ENCODE measurements around the gene ZC3H12A. TPM values are rescaled to one million over a fixed set of nuclear protein-coding genes. Genes with fewer than 3 reads are reported as not detected.
A peak's percentile ranks its signal among the peaks of the same experiment; 100 is the strongest.

The ZC3H12A gene
- total RNA-seq, result 10 to 100 TPM in 1 of 2 donors, 1 to 10 TPM in 1; 6.4 to 13.7 TPM
- long read RNA-seq, partial matches to known transcripts, result 1 of 9 reads
- long read RNA-seq, other reads (novel, unspliced or antisense), result 4 of 9 reads

- ATAC-seq (peak; percentile 81 to 92), DNase-seq (peak; percentile 93)
- intact Hi-C loops (cut with DNase I), result no loop called here
Measured at GRCh38 chr1:37474046-37474696, at the start of gene ZC3H12A. Gene ZC3H12A, plus strand, starts transcription at chr1:37474580. Its CDS starts 917 bp downstream, at chr1:37475497.

- ATAC-seq (no peak), DNase-seq (no peak)
- intact Hi-C loops (cut with DNase I), result no loop called here
Measured at GRCh38 chr1:37425221-37425620, 49.2 kb upstream of the ZC3H12A start.

- ATAC-seq, result no peak
- DNase-seq, result no peak
- intact Hi-C loops (cut with DNase I), result no loop called here
Measured at GRCh38 chr1:37429029-37429428, 45.4 kb upstream of the ZC3H12A start.

- ATAC-seq (no peak), DNase-seq (no peak)
- intact Hi-C loops (cut with DNase I), result loop anchor here (5.0 to 10.0 kb wide), 3 partner anchors 726 to 876 kb away; no protein-coding TSS in a partner anchor
Measured at GRCh38 chr1:37430103-37430985, 44.0 kb upstream of the ZC3H12A start.

DNA sequence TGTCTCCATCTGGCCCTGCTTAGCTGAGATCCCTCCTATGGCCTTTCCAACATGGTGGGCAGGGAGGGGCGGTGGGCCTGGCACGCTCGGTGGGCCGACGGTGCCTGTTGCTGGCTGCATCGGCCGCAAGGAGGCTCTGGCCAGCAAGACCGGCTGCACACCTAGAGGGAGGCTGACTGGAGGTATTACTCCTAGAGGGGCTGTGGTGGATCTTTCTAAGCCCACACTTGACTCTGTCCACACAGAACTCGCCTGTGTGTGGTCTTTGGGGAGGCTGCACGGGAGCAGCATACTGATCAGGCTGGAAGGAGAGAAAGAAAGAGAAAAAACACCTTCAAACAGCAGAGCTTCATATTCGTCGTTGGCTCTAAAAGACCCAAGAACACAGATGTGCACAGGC is 41.7 kb upstream of the ZC3H12A start:
- intact Hi-C loops (cut with DNase I), result loop anchor here (5.0 to 10.0 kb wide), 3 partner anchors 728 to 878 kb away; no protein-coding TSS in a partner anchor
- DNase-seq (no peak), ATAC-seq (no peak)

DNA sequence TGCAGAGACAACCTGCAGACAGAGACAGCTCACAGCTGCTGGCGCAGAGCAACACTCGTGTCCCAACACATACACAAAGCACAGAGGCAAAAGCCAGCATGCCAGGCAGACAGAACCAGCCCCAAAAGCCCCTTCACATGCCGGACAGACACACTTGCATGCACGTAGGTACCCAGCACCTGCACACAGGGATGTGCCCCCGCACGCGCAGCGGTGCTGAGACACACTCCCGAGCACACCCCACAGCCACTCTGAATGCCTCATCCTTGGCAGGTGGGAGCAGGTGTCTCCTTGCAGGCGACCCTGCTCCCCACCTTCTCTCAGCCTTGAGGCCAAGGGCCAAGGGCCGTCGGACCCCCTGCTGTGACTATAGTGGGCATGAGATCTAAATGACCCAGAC is 41.2 kb upstream of the ZC3H12A start:
- intact Hi-C loops (cut with DNase I), result loop anchor here (5.0 to 10.0 kb wide), 3 partner anchors 728 to 878 kb away; no protein-coding TSS in a partner anchor
- ATAC-seq (no peak), DNase-seq (no peak)

DNA sequence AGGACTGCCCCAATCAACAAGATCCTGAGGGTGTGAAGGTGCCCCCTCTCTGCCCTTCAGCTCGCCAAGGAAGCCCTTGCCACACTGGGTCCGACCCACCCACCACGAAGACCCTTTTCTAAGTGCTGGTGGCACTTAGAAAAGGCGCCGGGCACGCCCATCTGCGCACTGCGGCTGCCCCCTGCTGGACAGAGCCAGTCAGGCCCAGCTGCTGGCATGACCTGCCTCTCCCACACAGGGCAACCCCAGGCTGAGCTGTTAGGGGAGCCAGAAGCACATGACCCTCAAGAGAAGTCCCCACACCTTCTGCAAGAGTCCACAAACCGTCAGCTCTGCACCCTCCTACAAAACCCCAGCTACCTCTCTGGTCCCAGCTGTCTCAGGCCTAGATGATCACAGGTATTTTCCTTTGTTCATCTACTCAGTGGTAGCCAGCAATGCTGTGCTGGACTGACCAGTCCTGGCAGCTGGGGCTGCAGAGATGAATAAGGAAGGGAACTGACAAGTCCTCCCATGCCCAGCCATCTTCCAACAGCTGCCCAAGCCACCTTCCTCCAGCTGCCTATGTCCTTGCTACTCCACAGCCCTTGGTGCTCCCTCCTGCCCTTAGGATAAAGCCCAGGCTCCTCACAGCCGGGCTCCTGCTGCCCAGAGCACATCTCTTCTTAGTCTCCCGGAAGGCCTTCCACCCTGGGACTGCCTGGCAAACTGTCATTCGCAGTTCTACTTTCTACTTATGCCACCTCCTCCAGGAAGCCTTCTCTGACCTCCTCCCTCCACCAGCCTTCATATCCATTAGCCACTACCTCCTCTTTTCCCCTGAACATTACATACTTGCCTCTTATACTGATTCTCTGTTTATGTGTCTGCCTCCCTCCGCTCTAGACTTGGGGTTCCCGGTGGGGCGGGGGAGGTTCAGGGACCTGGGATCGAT is 39.8 kb upstream of the ZC3H12A start:
- DNase-seq, result peak; percentile 72
- ATAC-seq, result peak; percentile 68 to 82
- intact Hi-C loops (cut with DNase I), result loop anchor here (2.0 to 10.0 kb wide), 4 partner anchors 730 to 880 kb away; no protein-coding TSS in a partner anchor

DNA sequence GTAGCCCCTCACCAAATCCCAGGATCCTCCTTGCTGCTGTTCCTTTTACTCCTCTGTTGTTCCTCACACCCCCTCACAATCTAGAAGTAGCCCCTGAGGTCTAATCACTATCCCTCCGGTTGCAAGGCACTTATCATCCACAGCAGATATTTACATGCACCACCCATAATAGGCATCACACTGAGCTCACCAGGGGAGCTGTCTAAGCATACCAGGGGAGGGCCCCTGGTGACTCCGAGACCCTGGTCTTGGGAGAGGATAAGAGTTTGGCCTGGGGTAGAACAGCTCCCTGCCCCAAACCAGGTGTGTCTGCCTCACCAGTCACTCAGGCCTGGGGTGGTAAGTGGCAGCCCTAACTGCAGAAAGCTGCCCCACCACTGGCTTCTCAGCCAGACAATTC is 37.3 kb upstream of the ZC3H12A start:
- ATAC-seq (no peak), DNase-seq (no peak)
- intact Hi-C loops (cut with DNase I), result loop anchor here in 1 of 2 donors (10.0 kb wide), 2 partner anchors 732 to 882 kb away; no protein-coding TSS in a partner anchor

DNA sequence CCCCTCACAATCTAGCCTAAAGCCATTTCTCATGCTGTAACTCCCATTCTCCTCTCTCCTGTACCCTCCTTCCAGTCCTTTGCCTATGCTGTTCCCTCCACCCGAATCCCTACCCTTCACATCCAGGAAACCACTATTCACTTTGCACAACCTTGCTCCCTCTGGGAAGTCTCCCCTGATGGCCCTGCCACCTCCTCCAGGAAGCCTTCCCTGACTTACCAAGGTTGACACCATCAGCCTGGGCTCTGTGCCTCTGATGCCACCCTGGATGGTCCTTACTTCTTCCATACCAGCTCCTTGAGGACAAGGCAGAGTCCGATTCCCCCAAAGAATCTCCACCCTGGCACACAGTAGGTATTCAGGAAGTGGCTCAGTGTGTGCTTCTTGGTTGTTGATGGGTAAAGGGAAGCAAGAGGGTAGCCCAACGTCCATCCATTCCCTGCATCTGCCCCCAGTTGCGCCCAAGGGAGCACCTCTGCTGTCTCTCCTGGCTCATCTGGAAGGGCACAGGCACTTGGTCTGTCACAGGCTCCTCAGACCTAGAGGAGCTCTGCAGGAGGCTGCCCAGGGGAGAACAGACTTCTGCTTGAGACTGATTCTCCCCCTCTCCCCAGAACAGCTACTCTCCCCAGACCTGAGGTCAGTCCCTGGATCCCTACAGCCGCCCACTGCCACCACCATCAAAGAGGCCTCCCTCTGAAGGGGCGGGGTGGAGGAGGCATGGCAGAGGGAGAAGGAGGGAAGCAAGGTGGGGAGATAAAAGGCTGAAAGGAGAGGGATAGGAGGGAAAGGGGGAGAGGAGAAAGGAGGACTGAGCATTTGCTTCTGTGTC is 36.1 kb upstream of the ZC3H12A start:
- intact Hi-C loops (cut with DNase I), result loop anchor here in 1 of 2 donors (10.0 kb wide), 2 partner anchors 733 to 883 kb away; no protein-coding TSS in a partner anchor

DNA sequence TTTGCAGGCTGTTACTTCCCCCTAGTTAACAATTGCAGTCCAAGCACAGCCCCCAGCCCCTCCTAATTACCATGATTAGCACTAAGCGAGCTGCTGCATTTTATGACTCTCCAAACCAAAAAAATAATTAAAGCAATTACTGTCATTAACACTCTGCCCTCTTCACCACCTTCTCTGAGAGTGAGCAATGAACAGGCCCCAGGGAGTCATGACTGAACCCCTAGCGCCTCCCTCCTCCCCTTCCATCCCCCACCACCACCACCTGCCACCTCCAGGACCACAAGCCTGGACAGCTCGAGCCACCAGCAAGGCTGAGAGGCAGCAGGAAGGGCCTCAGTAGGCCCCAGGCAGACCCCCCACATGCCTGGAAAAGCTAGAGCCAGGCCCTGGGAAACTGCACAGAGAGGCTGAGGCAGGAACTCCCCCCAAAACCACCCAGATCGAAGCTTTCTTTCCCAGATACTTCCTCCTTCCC is 35.5 kb upstream of the ZC3H12A start:
- intact Hi-C loops (cut with DNase I), result loop anchor here in 1 of 2 donors (10.0 kb wide), 2 partner anchors 734 to 884 kb away; no protein-coding TSS in a partner anchor
- DNase-seq, result no peak

More for the DNA sequence above, 36.1 kb upstream of the ZC3H12A start:
- DNase-seq (no peak), ATAC-seq (no peak)

GRCh38 chr1:37439349-37439995 is 34.9 kb upstream of the ZC3H12A start:
- intact Hi-C loops (cut with DNase I), result loop anchor here in 1 of 2 donors (10.0 kb wide), 2 partner anchors 735 to 885 kb away; no protein-coding TSS in a partner anchor

More for the DNA sequence above, 35.5 kb upstream of the ZC3H12A start:
- ATAC-seq, result no peak

GRCh38 chr1:37441490-37441889 is 32.9 kb upstream of the ZC3H12A start:
- intact Hi-C loops (cut with DNase I), result no loop called here
- ATAC-seq, result no peak
- no peak for DNase-seq

More at GRCh38 chr1:37439349-37439995, 34.9 kb upstream of the ZC3H12A start:
- ATAC-seq (no peak), DNase-seq (no peak)

GRCh38 chr1:37442139-37442538 is 32.2 kb upstream of the ZC3H12A start:
- DNase-seq (no peak), ATAC-seq (no peak)
- intact Hi-C loops (cut with DNase I), result no loop called here

DNA sequence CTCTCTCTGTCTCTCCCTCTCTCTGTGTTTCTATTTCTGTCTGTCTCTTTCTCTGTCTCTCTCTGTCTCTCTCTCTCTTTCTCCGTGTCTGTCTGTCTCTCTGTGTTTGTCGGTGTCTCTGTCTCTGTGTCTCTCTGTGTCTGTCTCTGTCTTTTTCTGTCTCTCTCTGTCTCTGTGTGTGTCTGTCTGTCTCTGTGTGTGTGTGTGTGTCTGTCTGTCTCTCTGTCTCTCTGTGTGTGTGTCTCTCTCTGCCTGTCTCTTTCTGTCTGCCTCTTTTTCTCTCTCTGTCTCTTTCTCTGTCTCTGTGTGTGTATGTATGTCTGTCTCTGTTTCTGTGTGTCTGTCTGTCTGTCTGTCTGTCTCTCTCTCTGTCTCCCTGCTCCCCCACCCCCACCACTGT is 31.7 kb upstream of the ZC3H12A start:
- DNase-seq (no peak), ATAC-seq (no peak)
- intact Hi-C loops (cut with DNase I), result no loop called here

- DNase-seq, result no peak
- ATAC-seq, result no peak
- intact Hi-C loops (cut with DNase I), result no loop called here
Measured at GRCh38 chr1:37446874-37447273, 27.5 kb upstream of the ZC3H12A start.

DNA sequence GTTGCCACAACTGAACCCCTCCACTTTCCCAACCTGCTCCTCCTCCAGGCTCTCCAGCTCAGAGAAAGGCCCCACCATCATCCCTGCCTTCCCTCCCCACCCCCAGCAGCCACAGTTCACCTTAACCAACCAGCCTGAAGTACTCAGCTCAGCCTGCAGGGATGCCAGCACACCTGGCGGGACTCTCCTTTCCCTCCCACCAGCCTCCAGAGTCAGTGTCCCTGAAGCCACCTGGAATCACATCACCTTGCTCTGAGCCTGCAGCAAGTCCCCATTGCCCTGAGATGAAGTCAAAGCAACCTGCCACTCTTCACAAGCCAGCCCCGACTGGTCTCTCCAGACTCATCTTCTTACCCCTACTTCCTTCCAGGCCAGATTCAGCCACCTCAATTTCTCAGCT is 26.2 kb upstream of the ZC3H12A start:
- no peak for DNase-seq
- intact Hi-C loops (cut with DNase I), result no loop called here

More for the DNA sequence above, 26.2 kb upstream of the ZC3H12A start:
- ATAC-seq, result no peak

All from left cardiac atrium (tissue), 4 donors.